Esophagus muscularis mucosa (tissue), 4 donors: Measurements from ENCODE around the gene CAPZB. TPM values are rescaled to one million over a fixed set of nuclear protein-coding genes. Genes with fewer than 3 reads are reported as not detected.

Source experiments
- DNase-seq: peaks from one replicate; pipeline ENCODE4 v3.0.0-alpha.2; 2017; ENCODE audit errors: extremely low spot score
- H3K27ac ChIP-seq, 4 donors: fragments of 200-600 bp; sonication (generic); replicated peaks in 1 of 4; 1 replicate in 3 of 4; 2 replicates in 1 of 4; pipeline ENCODE4 v1.5.1; 2016 to 2019; ENCODE audit warnings: mild to moderate bottlenecking in 1 of 4
- H3K27me3 ChIP-seq, 4 donors: fragments of 200-600 bp; sonication (generic); one replicate each; pipeline versions ENCODE4 v1.5.1 to v1.6.0; 2016 to 2019
- H3K36me3 ChIP-seq, 4 donors: fragments of 200-600 bp; sonication (generic); one replicate each; pipeline ENCODE4 v1.5.1; 2016 to 2019
- H3K4me1 ChIP-seq, 4 donors: fragments of 200-600 bp; sonication (generic); one replicate each; pipeline ENCODE4 v1.5.1; 2016 to 2019
- H3K4me3 ChIP-seq, 4 donors: fragments of 200-600 bp; sonication (generic); 1 replicate in 2 of 4; 2 replicates in 2 of 4; pipeline ENCODE4 v1.5.1; 2016 to 2019; ENCODE audit warnings: mild to moderate bottlenecking in 4 of 4, moderate library complexity in 1 of 4
- H3K9me3 ChIP-seq, 4 donors: fragments of 200-600 bp; sonication (generic); 1 replicate in 3 of 4; 2 replicates in 1 of 4; pipeline ENCODE4 v1.5.1; 2016 to 2019
- EP300 ChIP-seq: sonication (generic); formaldehyde crosslinking; IDR thresholded peaks from one replicate; pipeline ENCODE4 v1.6.1; 2017; ENCODE audit warnings: antibody characterized with exemption
- POLR2A ChIP-seq: fragments of 450-650 bp; IDR thresholded peaks from one replicate; pipeline ENCODE4 v1.6.1; 2017; ENCODE audit warnings: antibody characterized with exemption, moderate library complexity, mild to moderate bottlenecking, low read depth
- POLR2AphosphoS5 ChIP-seq, 2 donors: sonication (generic); formaldehyde crosslinking; IDR thresholded peaks; one replicate each; pipeline ENCODE4 v1.6.1; 2017; ENCODE audit warnings: antibody characterized with exemption in 2 of 2
- WGBS: methylation state at CpG from one replicate; pipeline ENCODE4 v1.1.5; 2018; 5-methylcytosine and 5-hydroxymethylcytosine counted together
- intact Hi-C: fragments of 100-400 bp; cut with DNase I; formaldehyde crosslinking; loops from one replicate; pipeline ENCODE4 v1.15.1; 2023
- total RNA-seq, 4 donors: library from RNA; depleted of rRNA; stranded (reverse); fragments of >200 nt; gene quantifications; one replicate each; pipeline versions ENCODE4 v1.1.0 to v1.2.1, GENCODE V29; 2016
- TF ChIP-seq, protein P1 (sequence below), 3 experiments: fragments of 200-600 bp in 2 of 3; fragments of 450-650 bp in 1 of 3; sonication (generic) in 2 of 3; IDR thresholded peaks; one replicate each; pipeline ENCODE4 v1.5.1; 2017 to 2019; ENCODE audit warnings: antibody characterized with exemption in 3 of 3, mild to moderate bottlenecking in 2 of 3, moderate library complexity in 1 of 3

The CAPZB gene
- total RNA-seq, 4 donors from 2014 or later = 186 to 261 (median 203) TPM

DNA sequence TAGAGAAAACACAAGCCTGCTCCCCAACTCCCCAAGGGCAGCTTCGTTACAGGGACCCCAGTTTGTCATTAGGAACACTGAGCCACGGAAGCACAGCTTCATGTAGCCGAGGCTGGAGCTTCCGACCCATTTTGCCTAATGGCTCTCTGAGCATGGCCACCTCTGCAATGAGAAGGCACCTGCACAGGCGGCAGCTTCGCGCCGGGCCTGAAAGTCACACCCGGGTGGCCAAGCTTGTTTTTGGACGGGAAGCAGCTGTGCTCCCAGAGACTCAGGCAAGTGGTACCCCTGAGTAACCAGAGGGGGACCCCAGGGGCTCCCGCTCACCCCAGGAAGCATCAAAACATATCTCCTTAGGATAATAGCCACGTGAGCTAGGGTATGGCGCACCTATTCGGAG is 92.3 kb downstream of the CAPZB start:
- no peaks in the 10 kb centered on the region for H3K9me3 ChIP-seq
- TF ChIP-seq, protein P1, sequence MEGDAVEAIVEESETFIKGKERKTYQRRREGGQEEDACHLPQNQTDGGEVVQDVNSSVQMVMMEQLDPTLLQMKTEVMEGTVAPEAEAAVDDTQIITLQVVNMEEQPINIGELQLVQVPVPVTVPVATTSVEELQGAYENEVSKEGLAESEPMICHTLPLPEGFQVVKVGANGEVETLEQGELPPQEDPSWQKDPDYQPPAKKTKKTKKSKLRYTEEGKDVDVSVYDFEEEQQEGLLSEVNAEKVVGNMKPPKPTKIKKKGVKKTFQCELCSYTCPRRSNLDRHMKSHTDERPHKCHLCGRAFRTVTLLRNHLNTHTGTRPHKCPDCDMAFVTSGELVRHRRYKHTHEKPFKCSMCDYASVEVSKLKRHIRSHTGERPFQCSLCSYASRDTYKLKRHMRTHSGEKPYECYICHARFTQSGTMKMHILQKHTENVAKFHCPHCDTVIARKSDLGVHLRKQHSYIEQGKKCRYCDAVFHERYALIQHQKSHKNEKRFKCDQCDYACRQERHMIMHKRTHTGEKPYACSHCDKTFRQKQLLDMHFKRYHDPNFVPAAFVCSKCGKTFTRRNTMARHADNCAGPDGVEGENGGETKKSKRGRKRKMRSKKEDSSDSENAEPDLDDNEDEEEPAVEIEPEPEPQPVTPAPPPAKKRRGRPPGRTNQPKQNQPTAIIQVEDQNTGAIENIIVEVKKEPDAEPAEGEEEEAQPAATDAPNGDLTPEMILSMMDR (IDR thresholded peaks at IDR 0.05) = no peak
- TF ChIP-seq POLR2A (no peak), POLR2AphosphoS5 (IDR thresholded peaks at IDR 0.05) (no peak), EP300 (no peak)

GRCh38 chr1:19392221-19392620 is 93.1 kb downstream of the CAPZB start:
- Histone ChIP-seq H3K27ac (peak overlapping the region; percentile 81 to 97 (median 84)), H3K27me3 (no peaks in the 10 kb centered on the region), H3K36me3 (peaks cover 0 to 7% (median 5%) of the 10 kb centered on the region in 4 donors), H3K9me3 (no peaks in the 10 kb centered on the region), H3K4me3 (no peak overlapping the region), H3K4me1 (peaks cover 45 to 91% (median 87%) of the 10 kb centered on the region in 4 donors)
- no peak for TF ChIP-seq POLR2AphosphoS5 (IDR thresholded peaks at IDR 0.05)
- TF ChIP-seq POLR2A = no peak
- TF ChIP-seq, protein P1 (IDR thresholded peaks at IDR 0.05) = no peak
- TF ChIP-seq EP300 = no peak
- WGBS = 85% methylated on average over 9 of the region's 9 CpGs
- DNase-seq = no peak
- intact Hi-C loops = loop anchor here (2.0 to 5.0 kb wide), 2 partner anchors 85 to 259 kb away; no protein-coding TSS in a partner anchor

More for the DNA sequence above, 92.3 kb downstream of the CAPZB start:
- H3K27me3 ChIP-seq = no peaks in the 10 kb centered on the region
- DNase-seq = no peak
- H3K27ac ChIP-seq = peak overlapping the region; percentile 81 to 97 (median 84)
- peaks cover 0 to 7% (median 5%) of the 10 kb centered on the region in 4 donors for H3K36me3 ChIP-seq
- intact Hi-C loops = loop anchor here (2.0 to 5.0 kb wide), 2 partner anchors 84 to 258 kb away; no protein-coding TSS in a partner anchor
- 94% methylated on average over 4 of the region's 14 CpGs for WGBS
- no peak overlapping the region for H3K4me3 ChIP-seq
- peaks cover 42 to 91% (median 88%) of the 10 kb centered on the region in 4 donors for H3K4me1 ChIP-seq

DNA sequence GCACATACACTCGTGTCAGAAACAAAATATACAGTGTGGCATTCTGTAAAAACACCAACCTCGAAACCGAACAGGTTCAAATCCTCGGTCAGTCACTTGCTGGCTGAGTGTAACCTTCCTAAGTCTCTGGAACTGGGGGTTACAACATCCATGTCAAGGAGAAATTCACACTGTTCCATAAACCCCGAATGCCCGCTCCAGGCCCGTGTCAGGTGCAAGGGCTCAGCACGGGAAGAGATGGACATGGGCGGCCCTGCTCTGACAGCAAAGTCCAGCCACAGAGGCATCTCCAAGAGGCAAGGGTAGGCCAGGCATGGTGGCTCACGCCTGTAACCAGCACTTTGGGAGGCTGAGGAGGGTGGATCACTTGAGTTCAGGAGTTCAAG is 93.8 kb downstream of the CAPZB start:
- H3K27me3 ChIP-seq = no peaks in the 10 kb centered on the region
- WGBS = 30% methylated on average over 10 of the region's 10 CpGs
- intact Hi-C loops = loop anchor here (5.0 kb wide), 1 partner anchor 86 kb away; no protein-coding TSS in a partner anchor
- no peak for DNase-seq
- H3K36me3 ChIP-seq = peaks cover 0 to 7% (median 5%) of the 10 kb centered on the region in 4 donors
- H3K4me1 ChIP-seq = peaks cover 51 to 97% (median 93%) of the 10 kb centered on the region in 4 donors
- no peaks in the 10 kb centered on the region for H3K9me3 ChIP-seq
- H3K4me3 ChIP-seq = peak overlapping the region in 3 of 4 donors; percentile 3 to 18 (median 16)
- TF ChIP-seq EP300 (no peak), POLR2AphosphoS5 (IDR thresholded peaks at IDR 0.05) (no peak), POLR2A (no peak)
- TF ChIP-seq, protein P1 (IDR thresholded peaks at IDR 0.05) = no peak
- peak overlapping the region; percentile 81 to 97 (median 84) for H3K27ac ChIP-seq

- TF ChIP-seq EP300 = no peak
- no peak for TF ChIP-seq POLR2A
- TF ChIP-seq POLR2AphosphoS5 (IDR thresholded peaks at IDR 0.05) = peak; percentile 35 to 44
- TF ChIP-seq, protein P1 (IDR thresholded peaks at IDR 0.05) = peak; percentile 87 to 94 (median 88)
- peaks cover 0 to 4% (median 4%) of the 10 kb centered on the region in 4 donors for H3K36me3 ChIP-seq
- WGBS = 11% methylated on average over 17 of the region's 17 CpGs
- H3K4me1 ChIP-seq = peaks cover 56 to 99% (median 94%) of the 10 kb centered on the region in 4 donors
- H3K27me3 ChIP-seq = no peaks in the 10 kb centered on the region
- H3K4me3 ChIP-seq = peak overlapping the region; percentile 16 to 27 (median 18)
- no peaks in the 10 kb centered on the region for H3K9me3 ChIP-seq
- peak overlapping the region; percentile 81 to 97 (median 84) for H3K27ac ChIP-seq
- intact Hi-C loops = loop anchor here (5.0 kb wide), 1 partner anchor 86 kb away; no protein-coding TSS in a partner anchor
- DNase-seq = peak; percentile 95
Observed at GRCh38 chr1:19390901-19391595, 94.3 kb downstream of the CAPZB start.
